GM12891 (cell line): ENCODE results near the gene NOXRED1.

Experiments
- POLR2A ChIP-seq: IDR thresholded peaks from 2 replicates; pipeline ENCODE4 v1.6.1; 2011; ENCODE audit warnings: low read depth, low read length, control low read depth
- POLR2AphosphoS5 ChIP-seq: IDR thresholded peaks from 2 replicates; pipeline ENCODE4 v1.6.1; 2011; ENCODE audit warnings: low read depth, low read length, control low read depth
- POU2F2 ChIP-seq: IDR thresholded peaks from 2 replicates; pipeline ENCODE4 v1.6.1; 2011; ENCODE audit warnings: low read depth, mild to moderate bottlenecking, control low read depth, low read length, moderate library complexity
- SPI1 ChIP-seq: IDR thresholded peaks from 2 replicates; pipeline ENCODE4 v1.6.1; 2011; ENCODE audit warnings: low read depth, low read length, control low read depth
- TAF1 ChIP-seq: IDR thresholded peaks from 2 replicates; pipeline ENCODE4 v1.6.1; 2011; ENCODE audit warnings: low read depth, low read length, control low read depth

- TF ChIP-seq POLR2A (no peak), POLR2AphosphoS5 (no peak), SPI1 (no peak), TAF1 (no peak), POU2F2 (no peak)
These were observed 78.8 kb downstream of the NOXRED1 start for GRCh38 chr14:77344377-77344996.
